Liver (tissue), 3 donors: ENCODE measurements around the gene INTS6L.

Experiments
- CTCF ChIP-seq: fragments of 150-350 bp; IDR thresholded peaks from 2 replicates; pipeline ENCODE4 v1.5.1; 2017; ENCODE audit warnings: improper control_type of control experiment, low read depth, low read length; ENCODE audit not compliant: missing input control
- EGR1 ChIP-seq, 2 donors: IDR thresholded peaks; 2 replicates each; pipeline ENCODE4 v1.6.1; 2016 to 2018; ENCODE audit warnings: antibody characterized with exemption in 2 of 2, low read depth in 2 of 2
- FOXA1 ChIP-seq: IDR thresholded peaks from 2 replicates; pipeline ENCODE4 v1.6.1; 2016; ENCODE audit warnings: antibody characterized with exemption
- GABPA ChIP-seq, 2 donors: IDR thresholded peaks in 1 of 2; conservative IDR thresholded peaks in 1 of 2; 2 replicates each; pipeline ENCODE4 v1.6.1; 2016; ENCODE audit warnings: antibody characterized with exemption in 2 of 2, mild to moderate bottlenecking in 1 of 2, moderate library complexity in 1 of 2
- JUND ChIP-seq, 2 donors: IDR thresholded peaks; 2 replicates each; pipeline ENCODE4 v1.6.1; 2016; ENCODE audit warnings: antibody characterized with exemption in 2 of 2
- MAX ChIP-seq: IDR thresholded peaks from 2 replicates; pipeline ENCODE4 v1.6.1; 2016; ENCODE audit warnings: antibody characterized with exemption
- REST ChIP-seq: IDR thresholded peaks from 2 replicates; pipeline ENCODE4 v1.6.1; 2016; ENCODE audit warnings: antibody characterized with exemption, mild to moderate bottlenecking
- ZBTB33 ChIP-seq: IDR thresholded peaks from 2 replicates; pipeline ENCODE4 v1.6.1; 2016; ENCODE audit warnings: antibody characterized with exemption
- donor health status: healthy.
- donor health status: healthy.

GRCh38 chrX:135557344-135557743 lies 36.9 kb downstream of the INTS6L start:
- no peak for TF ChIP-seq CTCF
- no peak for TF ChIP-seq MAX
- no peak for TF ChIP-seq ZBTB33
- TF ChIP-seq EGR1 (IDR thresholded peaks at IDR 0.05; ENCODE audit: low read depth in 2 of 2) = no peak
- no peak for TF ChIP-seq REST
- TF ChIP-seq GABPA (IDR thresholded peaks at IDR 0.05 in 1 of 2, conservative IDR thresholded peaks at IDR 0.05 in 1 of 2) = no peak
- no peak for TF ChIP-seq JUND (IDR thresholded peaks at IDR 0.05)
- no peak for TF ChIP-seq FOXA1
